CD14-positive monocyte (primary cell): Measurements from ENCODE around the gene SLC19A2. TPM values are rescaled to one million over a fixed set of nuclear protein-coding genes. Genes with fewer than 3 reads are reported as not detected.
A peak's percentile ranks its signal among the peaks of the same experiment; 100 is the strongest.

ENCODE experiments used
- DNase-seq, 3 donors: peaks; one replicate each; pipeline ENCODE4 v3.0.0-alpha.2; 2011 to 2022
- H2AFZ ChIP-seq: 2 replicates; pipeline ENCODE4 v1.6.0; 2012; ENCODE audit warnings: mild to moderate bottlenecking, low read depth, low read length, inconsistent platforms; ENCODE audit not compliant: insufficient read depth, poor library complexity, severe bottlenecking
- H3K27ac ChIP-seq, 2 donors: 1 replicate in 1 of 2; 2 replicates in 1 of 2; pipeline ENCODE4 v1.5.1; 2012 to 2013; ENCODE audit warnings: low read length in 2 of 2, control low read depth in 1 of 2, inconsistent platforms in 1 of 2, low read depth in 1 of 2, mild to moderate bottlenecking in 1 of 2
- H3K27me3 ChIP-seq, 2 donors: one replicate each; pipeline versions ENCODE4 v1.6.0 to v1.6.1; 2011 to 2013; ENCODE audit warnings: low read length in 2 of 2; ENCODE audit not compliant: control insufficient read depth in 2 of 2, insufficient read depth in 2 of 2
- H3K36me3 ChIP-seq, 2 donors: replicated peaks in 1 of 2; 1 replicate in 1 of 2; 2 replicates in 1 of 2; pipeline versions ENCODE4 v1.5.1 to v1.6.1; 2012 to 2013; ENCODE audit warnings: low read length in 2 of 2, control low read depth in 1 of 2, inconsistent platforms in 1 of 2, mild to moderate bottlenecking in 1 of 2; ENCODE audit not compliant: insufficient read depth in 2 of 2, control insufficient read depth in 1 of 2
- H3K4me1 ChIP-seq, 2 donors: 1 replicate in 1 of 2; 2 replicates in 1 of 2; pipeline versions ENCODE4 v1.5.1 to v1.6.1; 2012 to 2013; ENCODE audit warnings: low read length in 2 of 2, control low read depth in 1 of 2, inconsistent platforms in 1 of 2, mild to moderate bottlenecking in 1 of 2, moderate library complexity in 1 of 2; ENCODE audit not compliant: insufficient read depth in 2 of 2, control insufficient read depth in 1 of 2
- H3K4me2 ChIP-seq: replicated peaks from 2 replicates; pipeline ENCODE3; 2012; ENCODE audit warnings: low read length, moderate library complexity, mild to moderate bottlenecking; ENCODE audit not compliant: poor library complexity, severe bottlenecking; ENCODE audit errors: extremely low read depth
- H3K4me3 ChIP-seq, 3 experiments: fragments of 200-600 bp in 1 of 3; sonication (generic) in 1 of 3; replicated peaks in 1 of 3; 1 replicate in 2 of 3; 2 replicates in 1 of 3; pipeline ENCODE4 v1.5.1; 2011 to 2013; ENCODE audit warnings: low read length in 3 of 3, mild to moderate bottlenecking in 3 of 3, control low read depth in 2 of 3, low read depth in 2 of 3, inconsistent platforms in 1 of 3, moderate library complexity in 1 of 3
- H3K79me2 ChIP-seq: 2 replicates; pipeline ENCODE4 v1.6.0; 2012; ENCODE audit warnings: mild to moderate bottlenecking, control low read depth, inconsistent platforms, low read length, moderate library complexity; ENCODE audit not compliant: insufficient read depth
- H3K9ac ChIP-seq: 2 replicates; pipeline ENCODE4 v1.6.0; 2017; ENCODE audit warnings: low read length, mild to moderate bottlenecking; ENCODE audit not compliant: insufficient read depth, poor library complexity, severe bottlenecking
- H3K9me3 ChIP-seq, 2 donors: replicated peaks in 1 of 2; 1 replicate in 1 of 2; 2 replicates in 1 of 2; pipeline versions ENCODE4 v1.5.1 to v1.6.1; 2012 to 2013; ENCODE audit warnings: low read length in 2 of 2, control low read depth in 1 of 2; ENCODE audit not compliant: control insufficient read depth in 1 of 2, insufficient read depth in 1 of 2
- H4K20me1 ChIP-seq: 2 replicates; pipeline ENCODE4 v1.6.0; 2012; ENCODE audit warnings: mild to moderate bottlenecking, low read length, control low read depth, moderate library complexity; ENCODE audit not compliant: insufficient read depth
- H3K27ac Mint-ChIP-seq, 7 donors: one replicate each; pipeline ENCODE4 v1.8.0; 2020; ENCODE audit warnings: mild to moderate bottlenecking in 7 of 7, mixed read lengths in 7 of 7, moderate library complexity in 6 of 7, inconsistent platforms in 2 of 7
- H3K27me3 Mint-ChIP-seq, 3 donors: one replicate each; pipeline ENCODE4 v1.8.0; 2021 to 2022; ENCODE audit warnings: low read depth in 3 of 3, mild to moderate bottlenecking in 3 of 3, mixed read lengths in 3 of 3, moderate library complexity in 3 of 3, inconsistent platforms in 1 of 3
- H3K36me3 Mint-ChIP-seq, 2 donors: one replicate each; pipeline ENCODE4 v1.8.0; 2020; ENCODE audit warnings: mixed read lengths in 2 of 2, inconsistent platforms in 1 of 2, mild to moderate bottlenecking in 1 of 2
- H3K4me1 Mint-ChIP-seq: one replicate; pipeline ENCODE4 v1.8.0; 2020; ENCODE audit warnings: mild to moderate bottlenecking, mixed read lengths
- H3K4me3 Mint-ChIP-seq, 2 donors: one replicate each; pipeline ENCODE4 v1.8.0; 2020; ENCODE audit warnings: mild to moderate bottlenecking in 2 of 2, mixed read lengths in 2 of 2, moderate library complexity in 1 of 2
- H3K9me3 Mint-ChIP-seq, 7 donors: one replicate each; pipeline ENCODE4 v1.8.0; 2020 to 2022; ENCODE audit warnings: mixed read lengths in 7 of 7, mild to moderate bottlenecking in 6 of 7, moderate library complexity in 6 of 7, inconsistent platforms in 2 of 7
- WGBS: methylation state at CpG from one replicate; pipeline ENCODE4 v1.1.5; 2013; ENCODE audit warnings: missing lambda C conversion rate; ENCODE audit not compliant: insufficient coverage; 5-methylcytosine and 5-hydroxymethylcytosine counted together
- intact Hi-C, 2 donors: fragments of 100-400 bp; cut with micrococcal nuclease; formaldehyde crosslinking; loops; one replicate each; pipeline versions ENCODE4 v1.15.0 to v1.15.1; 2023
- polyA plus RNA-seq, 3 donors: library from polyadenylated mRNA; depleted of rRNA in 1 of 3; unstranded in 2 of 3; stranded (reverse) in 1 of 3; fragments of 300-500 nt in 2 of 3; fragments of >200 nt in 1 of 3; fragmentation: Illumina TruSeq in 2 of 3; gene quantifications; 1 replicate in 2 of 3; 2 replicates in 1 of 3; pipeline ENCODE4 v1.2.3, GENCODE V29; 2012 to 2021
- TF ChIP-seq, protein P1 (sequence below): fragments of 200-600 bp; IDR thresholded peaks from one replicate; pipeline ENCODE4 v1.8.0; 2022; ENCODE audit warnings: antibody characterized with exemption, mild to moderate bottlenecking

SLC19A2 gene
- polyA plus RNA-seq, 3 donors, result 0.52 to 3.2 (median 0.81) TPM

DNA sequence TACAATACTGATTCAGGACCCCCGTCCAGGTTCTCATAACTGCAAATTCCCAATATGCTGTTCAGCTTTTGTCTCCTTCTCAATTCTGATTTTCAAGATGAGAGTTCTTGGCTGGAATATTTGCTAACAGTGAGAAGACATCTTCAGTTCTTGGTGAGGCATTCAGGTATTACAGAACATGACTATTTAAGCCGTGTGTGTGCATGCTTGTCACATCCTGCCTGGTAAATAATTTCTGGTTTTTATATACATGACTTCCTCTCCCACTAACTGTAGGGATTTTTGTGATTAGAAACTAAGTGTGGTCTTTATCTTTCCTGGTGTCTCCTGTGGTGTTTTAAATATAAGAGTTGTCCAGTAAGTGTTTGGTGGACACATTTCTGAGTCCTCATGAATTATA, 10.2 kb upstream of the SLC19A2 start:
- intact Hi-C loops, result no loop called here
- no peak overlapping the region for H3K4me2 ChIP-seq
- H3K27me3 Mint-ChIP-seq, result peaks cover 0 to 4% (median 1%) of the 10 kb centered on the region in 3 donors
- no peak overlapping the region for H3K4me3 Mint-ChIP-seq
- TF ChIP-seq, protein P1, sequence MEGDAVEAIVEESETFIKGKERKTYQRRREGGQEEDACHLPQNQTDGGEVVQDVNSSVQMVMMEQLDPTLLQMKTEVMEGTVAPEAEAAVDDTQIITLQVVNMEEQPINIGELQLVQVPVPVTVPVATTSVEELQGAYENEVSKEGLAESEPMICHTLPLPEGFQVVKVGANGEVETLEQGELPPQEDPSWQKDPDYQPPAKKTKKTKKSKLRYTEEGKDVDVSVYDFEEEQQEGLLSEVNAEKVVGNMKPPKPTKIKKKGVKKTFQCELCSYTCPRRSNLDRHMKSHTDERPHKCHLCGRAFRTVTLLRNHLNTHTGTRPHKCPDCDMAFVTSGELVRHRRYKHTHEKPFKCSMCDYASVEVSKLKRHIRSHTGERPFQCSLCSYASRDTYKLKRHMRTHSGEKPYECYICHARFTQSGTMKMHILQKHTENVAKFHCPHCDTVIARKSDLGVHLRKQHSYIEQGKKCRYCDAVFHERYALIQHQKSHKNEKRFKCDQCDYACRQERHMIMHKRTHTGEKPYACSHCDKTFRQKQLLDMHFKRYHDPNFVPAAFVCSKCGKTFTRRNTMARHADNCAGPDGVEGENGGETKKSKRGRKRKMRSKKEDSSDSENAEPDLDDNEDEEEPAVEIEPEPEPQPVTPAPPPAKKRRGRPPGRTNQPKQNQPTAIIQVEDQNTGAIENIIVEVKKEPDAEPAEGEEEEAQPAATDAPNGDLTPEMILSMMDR, result no peak
- H3K4me1 Mint-ChIP-seq, result no peaks in the 10 kb centered on the region
- no peaks in the 10 kb centered on the region for H3K9me3 ChIP-seq
- DNase-seq, result no peak
- no peaks in the 10 kb centered on the region for H3K4me1 ChIP-seq
- H2AFZ ChIP-seq, result no peak overlapping the region
- no CpG with 5 or more reads among the region's 2 CpGs for WGBS
- no peaks in the 10 kb centered on the region for H3K27me3 ChIP-seq
- H3K27ac Mint-ChIP-seq, result no peak overlapping the region
- H3K4me3 ChIP-seq, result no peak overlapping the region
- no peaks in the 10 kb centered on the region for H3K36me3 ChIP-seq
- H3K9me3 Mint-ChIP-seq, result peaks cover 0 to 9% (median 4%) of the 10 kb centered on the region in 7 donors
- no peak overlapping the region for H3K27ac ChIP-seq
- peaks cover 0 to 4% of the 10 kb centered on the region in 2 donors for H3K36me3 Mint-ChIP-seq
- H4K20me1 ChIP-seq, result no peaks in the 10 kb centered on the region
- no peaks in the 10 kb centered on the region for H3K79me2 ChIP-seq
- no peak overlapping the region for H3K9ac ChIP-seq

DNA sequence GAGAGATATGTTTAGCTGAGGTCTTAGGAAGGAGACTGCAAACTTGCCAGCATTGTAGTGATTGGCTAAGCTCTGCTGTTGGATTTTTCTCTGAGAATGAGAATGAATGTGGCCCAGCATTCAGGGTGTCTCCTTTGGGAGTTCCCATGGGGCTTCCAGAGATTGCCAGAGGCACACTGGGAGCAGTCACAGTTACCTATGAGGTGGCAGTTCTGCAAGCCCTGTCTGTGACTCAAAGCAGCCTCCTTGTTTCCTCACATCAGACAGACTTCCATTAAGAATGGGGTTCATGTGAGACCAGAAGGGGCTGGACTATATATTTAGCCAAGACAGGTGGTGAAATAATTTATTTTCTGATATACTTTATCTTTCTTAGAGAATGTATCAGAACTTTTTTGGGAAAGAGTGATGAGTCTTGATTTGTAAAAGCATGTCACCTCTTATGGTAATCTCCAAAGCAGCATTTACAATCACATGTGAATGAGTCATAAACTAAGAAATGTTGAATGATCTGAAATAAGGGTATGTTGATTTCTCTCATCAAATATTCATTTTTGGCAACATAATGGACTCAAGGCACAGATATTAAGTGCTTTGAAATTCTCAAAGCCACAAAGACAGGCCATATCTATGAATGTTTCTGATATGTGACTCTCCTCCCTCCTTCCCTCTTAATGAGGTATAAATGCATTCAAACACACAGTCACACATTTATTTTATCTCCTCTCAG, 9.5 kb upstream of the SLC19A2 start:
- H3K9me3 Mint-ChIP-seq, result peaks cover 0 to 9% (median 4%) of the 10 kb centered on the region in 7 donors
- DNase-seq, result peak in 1 of 3 donors; percentile 73
- no peaks in the 10 kb centered on the region for H3K4me1 ChIP-seq
- no peaks in the 10 kb centered on the region for H3K27me3 ChIP-seq
- no peaks in the 10 kb centered on the region for H4K20me1 ChIP-seq
- H3K9ac ChIP-seq, result no peak overlapping the region
- H3K36me3 Mint-ChIP-seq, result peaks cover 0 to 4% of the 10 kb centered on the region in 2 donors
- H3K4me2 ChIP-seq, result no peak overlapping the region
- peak overlapping the region in 1 of 7 donors; percentile 11 for H3K27ac Mint-ChIP-seq
- intact Hi-C loops, result no loop called here
- TF ChIP-seq, protein P1, result no peak
- H3K27ac ChIP-seq, result no peak overlapping the region
- no peak overlapping the region for H3K4me3 ChIP-seq
- no peak overlapping the region for H3K4me3 Mint-ChIP-seq
- H3K36me3 ChIP-seq, result no peaks in the 10 kb centered on the region
- H3K9me3 ChIP-seq, result no peaks in the 10 kb centered on the region
- H3K4me1 Mint-ChIP-seq, result no peaks in the 10 kb centered on the region
- H3K79me2 ChIP-seq, result no peaks in the 10 kb centered on the region
- H3K27me3 Mint-ChIP-seq, result peaks cover 0 to 4% (median 1%) of the 10 kb centered on the region in 3 donors
- no peak overlapping the region for H2AFZ ChIP-seq
